ENCODE measurements around the gene RNF183.

RNF183 gene

DNA sequence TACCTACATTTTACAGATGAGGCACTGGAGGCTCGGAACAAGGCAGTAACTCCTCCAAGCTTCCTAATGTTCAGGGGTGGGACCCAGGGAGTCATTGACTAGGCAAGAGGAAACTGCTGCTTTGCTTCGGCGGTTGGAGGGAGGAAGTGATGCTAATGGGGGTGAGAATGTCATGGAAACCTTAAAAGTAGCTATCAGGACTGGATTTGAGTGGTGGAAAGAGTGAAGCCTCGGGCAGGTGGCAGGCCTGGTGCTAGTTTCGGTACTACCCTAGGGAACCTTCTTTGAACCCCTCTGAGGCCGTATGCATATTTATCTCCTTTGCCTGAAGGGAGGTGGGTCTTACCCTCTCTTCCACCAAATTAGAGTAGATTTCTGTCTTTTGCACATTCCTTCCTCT, 47.8 kb upstream of the RNF183 start:
- H3K27ac ChIP-seq (replicated peaks), result peak overlapping the region; percentile 68
- peak; percentile 55 to 68 for DNase-seq (ENCODE audit: low read depth in 1 of 2, low spot score in 1 of 2)
- H3K4me3 ChIP-seq (replicated peaks; ENCODE audit: insufficient read depth, low read length), result no peak overlapping the region
- TF ChIP-seq SPI1 (IDR thresholded peaks at IDR 0.05; ENCODE audit: borderline replicate concordance, low read depth) (peak; percentile 91), REST (IDR thresholded peaks at IDR 0.05; ENCODE audit: insufficient replicate concordance, low read depth) (no peak), CTCF (IDR thresholded peaks at IDR 0.05; ENCODE audit: insufficient read depth, low read length) (no peak), POLR2AphosphoS5 (IDR thresholded peaks at IDR 0.05; ENCODE audit: low read depth) (peak; percentile 53; the same call in 1 of the 2 replicates), GABPA (IDR thresholded peaks at IDR 0.05; ENCODE audit: low read depth) (no peak)
- no peaks in the 10 kb centered on the region for H3K27me3 ChIP-seq (ENCODE audit: insufficient read depth, poor library complexity, severe bottlenecking)

GRCh38 chr9:113350107-113350661, 47.0 kb upstream of the RNF183 start:
- peak overlapping the region; percentile 68; the same call in 1 of the 2 replicates for H3K27ac ChIP-seq (replicated peaks)

More at GRCh38 chr9:113350107-113350661, 47.0 kb upstream of the RNF183 start:
- Histone ChIP-seq H3K4me3 (replicated peaks; ENCODE audit: insufficient read depth, low read length) (peak overlapping the region; percentile 51), H3K27me3 (ENCODE audit: insufficient read depth, poor library complexity, severe bottlenecking) (no peaks in the 10 kb centered on the region)
- no peak for TF ChIP-seq GABPA (IDR thresholded peaks at IDR 0.05; ENCODE audit: low read depth)
- no peak for TF ChIP-seq REST (IDR thresholded peaks at IDR 0.05; ENCODE audit: insufficient replicate concordance, low read depth)
- TF ChIP-seq SPI1 (IDR thresholded peaks at IDR 0.05; ENCODE audit: borderline replicate concordance, low read depth), result no peak
- no peak for TF ChIP-seq CTCF (IDR thresholded peaks at IDR 0.05; ENCODE audit: insufficient read depth, low read length)
- TF ChIP-seq POLR2AphosphoS5 (IDR thresholded peaks at IDR 0.05; ENCODE audit: low read depth), result no peak
- no peak for DNase-seq (ENCODE audit: low read depth in 1 of 2, low spot score in 1 of 2)

Measured in HL-60 (cell line).